ENCODE results near the gene SZT2.

Gene SZT2

DNA sequence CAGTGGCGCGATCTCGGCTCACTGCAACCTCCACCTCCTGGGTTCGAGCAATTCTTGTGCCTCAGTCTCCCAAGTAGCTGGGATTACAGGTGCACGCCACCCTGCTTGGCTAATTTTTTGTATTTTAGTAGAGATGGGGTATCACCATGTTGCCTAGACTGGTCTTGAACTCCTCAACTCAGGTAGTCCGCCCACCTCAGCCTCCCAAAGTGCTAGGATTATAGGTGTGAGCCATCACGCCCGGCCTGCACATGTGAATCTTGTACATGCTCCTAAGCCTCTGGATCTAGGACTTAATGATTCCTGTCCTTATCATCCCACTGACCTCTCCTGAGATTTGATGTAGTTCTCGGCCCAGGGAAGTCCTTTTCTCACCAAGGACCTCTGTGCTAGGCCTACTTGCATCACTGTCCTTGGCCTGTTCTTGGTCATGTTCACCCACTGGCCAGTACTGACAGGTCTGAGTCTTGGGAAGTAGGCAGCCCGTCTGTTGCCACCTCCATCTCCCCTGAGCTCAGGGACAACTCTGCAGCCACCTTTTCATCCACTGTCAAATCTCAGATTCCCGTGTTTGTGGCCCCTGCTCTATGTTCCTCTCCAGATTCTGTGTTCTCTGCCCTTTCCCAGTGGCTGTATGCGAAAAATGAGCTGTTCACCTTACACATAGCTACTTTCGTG lies 54.6 kb downstream of the SZT2 start:
- TF ChIP-seq, protein P1, sequence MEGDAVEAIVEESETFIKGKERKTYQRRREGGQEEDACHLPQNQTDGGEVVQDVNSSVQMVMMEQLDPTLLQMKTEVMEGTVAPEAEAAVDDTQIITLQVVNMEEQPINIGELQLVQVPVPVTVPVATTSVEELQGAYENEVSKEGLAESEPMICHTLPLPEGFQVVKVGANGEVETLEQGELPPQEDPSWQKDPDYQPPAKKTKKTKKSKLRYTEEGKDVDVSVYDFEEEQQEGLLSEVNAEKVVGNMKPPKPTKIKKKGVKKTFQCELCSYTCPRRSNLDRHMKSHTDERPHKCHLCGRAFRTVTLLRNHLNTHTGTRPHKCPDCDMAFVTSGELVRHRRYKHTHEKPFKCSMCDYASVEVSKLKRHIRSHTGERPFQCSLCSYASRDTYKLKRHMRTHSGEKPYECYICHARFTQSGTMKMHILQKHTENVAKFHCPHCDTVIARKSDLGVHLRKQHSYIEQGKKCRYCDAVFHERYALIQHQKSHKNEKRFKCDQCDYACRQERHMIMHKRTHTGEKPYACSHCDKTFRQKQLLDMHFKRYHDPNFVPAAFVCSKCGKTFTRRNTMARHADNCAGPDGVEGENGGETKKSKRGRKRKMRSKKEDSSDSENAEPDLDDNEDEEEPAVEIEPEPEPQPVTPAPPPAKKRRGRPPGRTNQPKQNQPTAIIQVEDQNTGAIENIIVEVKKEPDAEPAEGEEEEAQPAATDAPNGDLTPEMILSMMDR (IDR thresholded peaks at IDR 0.05; ENCODE audit: borderline replicate concordance, insufficient read depth, low read depth, low read length) = no peak
- H3K4me3 ChIP-seq (ENCODE audit: low read depth, low read length) = no peak overlapping the region

DNA sequence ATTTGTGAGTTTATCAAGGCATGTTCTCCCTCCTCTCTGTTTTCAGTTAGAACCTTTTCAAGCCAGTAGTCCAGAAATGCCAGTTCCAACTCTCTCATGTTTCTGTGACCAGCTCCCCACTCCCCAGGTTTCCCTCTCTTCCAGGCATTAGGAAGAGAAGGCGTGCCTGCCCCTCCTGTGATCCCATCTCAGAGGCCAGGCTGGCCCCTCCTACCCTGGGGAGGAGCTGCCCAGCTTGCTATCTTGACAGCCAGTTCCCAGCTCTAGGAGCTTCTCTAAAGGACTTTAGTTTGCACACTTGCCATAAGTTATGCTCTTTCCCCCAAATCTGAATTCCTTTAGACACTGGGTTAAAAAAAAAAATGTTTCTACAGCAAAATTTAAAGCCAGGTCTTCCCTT lies 55.1 kb downstream of the SZT2 start:
- no peak overlapping the region for H3K4me3 ChIP-seq (ENCODE audit: low read depth, low read length)
- TF ChIP-seq, protein P1 (IDR thresholded peaks at IDR 0.05; ENCODE audit: borderline replicate concordance, insufficient read depth, low read depth, low read length) = no peak

DNA sequence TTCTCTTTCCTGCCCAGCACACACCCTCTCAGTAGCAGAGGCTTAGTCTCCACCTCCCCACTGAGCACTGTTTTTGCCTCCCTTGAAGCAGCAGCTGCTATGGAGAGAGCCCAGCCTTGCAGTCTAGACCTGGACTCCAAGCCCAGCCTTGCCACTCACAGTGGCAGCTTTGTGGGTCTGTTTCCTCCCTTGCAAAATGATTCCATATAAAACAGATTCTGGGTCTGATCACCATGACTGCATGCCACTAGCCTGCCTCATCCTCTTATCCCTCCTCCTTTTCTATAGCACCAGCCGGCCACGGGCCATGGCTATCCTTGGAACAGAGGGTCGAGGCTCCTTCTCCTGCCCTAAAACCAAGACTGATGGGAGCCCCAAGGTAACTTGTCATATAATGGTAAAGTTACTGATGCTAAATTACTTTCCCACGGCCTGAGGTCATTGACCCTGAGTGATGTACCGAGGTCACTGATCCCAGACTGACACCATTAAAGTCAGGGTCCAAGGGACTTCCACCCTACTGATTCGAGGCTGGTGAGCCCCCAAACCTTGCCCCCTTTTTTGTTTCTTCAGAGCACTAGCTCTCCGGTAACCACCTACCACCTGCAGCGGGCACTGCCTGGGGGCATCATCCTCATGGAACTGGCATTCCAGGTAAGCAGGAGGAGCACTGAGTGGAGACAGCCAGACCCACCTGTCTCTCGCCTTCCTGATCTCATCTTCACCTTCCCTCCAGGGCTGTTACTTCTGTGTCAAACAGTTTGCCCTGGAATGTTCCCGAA lies 56.1 kb downstream of the SZT2 start:
- H3K4me3 ChIP-seq (ENCODE audit: low read depth, low read length) = no peak overlapping the region
- TF ChIP-seq, protein P1 (IDR thresholded peaks at IDR 0.05; ENCODE audit: borderline replicate concordance, insufficient read depth, low read depth, low read length) = no peak

DNA sequence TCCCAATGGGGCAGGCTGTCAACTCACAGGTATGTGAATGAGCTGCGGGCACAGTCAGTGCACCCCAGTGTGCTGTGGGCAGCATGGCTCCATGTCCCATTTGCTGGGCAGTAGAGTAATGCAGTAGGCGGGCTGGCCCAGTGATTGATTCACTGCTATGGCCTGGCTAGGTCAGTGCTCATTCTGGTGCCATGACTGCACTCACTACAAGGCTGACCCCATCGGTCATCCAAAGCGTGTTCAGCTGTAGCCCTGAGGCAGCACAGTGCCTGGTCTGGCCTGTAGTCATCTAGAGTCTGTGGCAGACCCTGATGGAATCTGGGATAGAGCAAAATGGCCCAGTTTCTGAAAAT lies 56.7 kb downstream of the SZT2 start:
- TF ChIP-seq, protein P1 (IDR thresholded peaks at IDR 0.05; ENCODE audit: borderline replicate concordance, insufficient read depth, low read depth, low read length) = no peak
- H3K4me3 ChIP-seq (ENCODE audit: low read depth, low read length) = no peak overlapping the region

DNA sequence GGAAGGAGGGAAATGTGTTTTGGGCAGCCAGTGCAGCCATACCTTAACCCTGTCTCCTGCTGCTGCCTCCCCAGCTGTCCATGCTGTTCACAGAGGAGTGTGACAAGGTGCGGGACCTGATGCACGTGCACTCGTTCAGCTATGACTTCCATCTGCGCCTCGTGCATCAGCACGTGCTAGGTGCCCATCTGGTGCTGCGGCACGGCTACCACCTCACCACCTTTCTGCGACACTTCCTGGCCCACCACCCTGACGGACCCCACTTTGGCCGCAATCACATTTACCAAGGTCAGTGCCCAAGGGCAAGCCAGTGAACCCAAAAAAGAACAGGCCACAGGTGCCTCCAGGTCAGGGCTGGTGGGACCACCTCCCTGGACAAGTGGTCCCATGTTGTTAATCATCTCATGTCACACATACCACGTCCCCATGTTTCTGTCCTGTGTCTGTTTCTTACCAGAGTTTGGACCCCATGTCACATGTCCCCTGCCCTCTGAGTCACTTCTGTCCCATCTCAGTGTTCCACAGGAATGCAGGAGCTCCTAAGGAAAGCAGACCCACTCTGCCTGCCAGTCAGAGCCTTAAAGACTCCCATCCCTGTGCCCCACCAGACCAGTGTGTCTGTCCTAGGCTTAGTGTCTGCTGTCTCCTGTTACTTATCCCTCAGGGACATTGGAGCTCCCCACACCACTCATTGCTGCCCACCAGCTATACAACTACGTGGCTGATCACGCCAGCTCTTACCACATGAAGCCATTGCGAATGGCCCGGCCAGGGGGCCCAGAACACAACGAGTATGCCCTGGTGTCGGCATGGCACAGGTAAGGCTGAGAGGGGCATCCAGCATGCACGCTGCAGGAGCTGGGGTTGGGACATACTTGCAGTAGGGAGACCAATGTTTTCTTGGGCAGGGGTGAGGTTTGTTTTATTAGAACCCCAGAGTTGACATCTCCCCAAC lies 57.5 kb downstream of the SZT2 start:
- no peak overlapping the region for H3K4me3 ChIP-seq (ENCODE audit: low read depth, low read length)
- TF ChIP-seq, protein P1 (IDR thresholded peaks at IDR 0.05; ENCODE audit: borderline replicate concordance, insufficient read depth, low read depth, low read length) = no peak

DNA sequence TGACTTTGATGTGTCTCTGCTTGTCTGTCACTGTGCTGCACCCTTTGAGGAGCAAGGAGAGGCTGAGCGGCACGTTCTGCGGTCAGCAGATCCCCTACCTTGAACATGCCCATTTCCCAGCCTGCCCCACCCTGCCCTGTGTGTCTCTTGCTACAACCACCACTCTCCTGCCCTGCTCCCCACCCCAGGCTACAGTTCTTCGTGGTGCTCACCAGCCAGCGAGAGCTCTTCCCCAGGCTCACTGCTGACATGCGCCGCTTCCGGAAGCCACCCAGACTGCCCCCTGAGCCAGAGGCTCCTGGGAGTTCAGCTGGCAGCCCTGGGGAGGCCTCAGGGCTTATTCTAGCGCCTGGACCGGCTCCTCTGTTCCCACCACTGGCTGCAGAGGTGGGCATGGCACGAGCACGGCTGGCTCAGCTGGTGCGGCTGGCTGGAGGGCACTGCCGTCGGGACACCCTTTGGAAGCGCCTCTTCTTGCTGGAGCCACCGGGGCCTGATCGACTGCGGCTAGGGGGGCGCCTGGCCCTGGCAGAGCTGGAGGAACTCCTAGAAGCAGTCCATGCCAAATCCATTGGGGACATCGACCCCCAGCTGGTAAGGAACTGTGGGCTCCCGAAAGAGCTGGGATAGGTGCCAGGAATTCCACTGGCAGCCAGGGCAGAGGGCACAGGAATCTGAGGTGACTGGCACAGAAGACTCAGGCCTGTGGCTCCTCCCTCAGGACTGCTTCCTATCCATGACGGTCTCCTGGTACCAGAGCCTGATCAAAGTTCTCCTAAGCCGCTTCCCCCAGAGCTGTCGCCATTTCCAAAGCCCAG lies 58.4 kb downstream of the SZT2 start:
- H3K4me3 ChIP-seq (ENCODE audit: low read depth, low read length) = no peak overlapping the region
- TF ChIP-seq, protein P1 (IDR thresholded peaks at IDR 0.05; ENCODE audit: borderline replicate concordance, insufficient read depth, low read depth, low read length) = no peak

Data from GM12875 (cell line).